Parathyroid adenoma (tissue), 2 donors: ENCODE data around the gene PHF21B.

Experiments used
- H2AFZ ChIP-seq: fragments of 300-600 bp; sonication (generic); one replicate; pipeline ENCODE4 v1.7.0; 2017; ENCODE audit warnings: antibody characterized with exemption, mild to moderate bottlenecking
- H3K27ac ChIP-seq: fragments of 300-600 bp; sonication (generic); one replicate; pipeline ENCODE4 v1.7.0; 2017
- H3K27me3 ChIP-seq: fragments of 300-600 bp; sonication (generic); one replicate; pipeline ENCODE4 v1.7.0; 2017; ENCODE audit warnings: low read length; ENCODE audit not compliant: control insufficient read depth, insufficient read depth
- H3K36me3 ChIP-seq: fragments of 300-600 bp; sonication (generic); one replicate; pipeline ENCODE4 v1.7.0; 2017; ENCODE audit warnings: low read length; ENCODE audit not compliant: control insufficient read depth, insufficient read depth
- H3K4me1 ChIP-seq: fragments of 300-600 bp; sonication (generic); one replicate; pipeline ENCODE4 v1.7.0; 2017; ENCODE audit warnings: control low read depth
- H3K4me2 ChIP-seq: fragments of 300-600 bp; sonication (generic); one replicate; pipeline ENCODE4 v1.7.0; 2017; ENCODE audit warnings: low read length
- H3K4me3 ChIP-seq: fragments of 300-600 bp; sonication (generic); one replicate; pipeline ENCODE4 v1.7.0; 2017; ENCODE audit warnings: low read depth, low read length
- H3K79me2 ChIP-seq: fragments of 300-600 bp; sonication (generic); one replicate; pipeline ENCODE4 v1.7.0; 2017; ENCODE audit warnings: control low read depth
- H3K9ac ChIP-seq: fragments of 300-600 bp; sonication (generic); one replicate; pipeline ENCODE4 v1.7.0; 2017; ENCODE audit warnings: mild to moderate bottlenecking
- H3K9me3 ChIP-seq: fragments of 300-600 bp; sonication (generic); one replicate; pipeline ENCODE4 v1.7.0; 2017; ENCODE audit warnings: low read length; ENCODE audit not compliant: control insufficient read depth
- TF ChIP-seq, protein P1 (sequence below): fragments of 300-600 bp; sonication (generic); IDR thresholded peaks from one replicate; pipeline ENCODE4 v1.7.0; 2017; ENCODE audit warnings: antibody characterized with exemption, mild to moderate bottlenecking
- donor health status: primary hyperparathyroidism.

Gene PHF21B

DNA sequence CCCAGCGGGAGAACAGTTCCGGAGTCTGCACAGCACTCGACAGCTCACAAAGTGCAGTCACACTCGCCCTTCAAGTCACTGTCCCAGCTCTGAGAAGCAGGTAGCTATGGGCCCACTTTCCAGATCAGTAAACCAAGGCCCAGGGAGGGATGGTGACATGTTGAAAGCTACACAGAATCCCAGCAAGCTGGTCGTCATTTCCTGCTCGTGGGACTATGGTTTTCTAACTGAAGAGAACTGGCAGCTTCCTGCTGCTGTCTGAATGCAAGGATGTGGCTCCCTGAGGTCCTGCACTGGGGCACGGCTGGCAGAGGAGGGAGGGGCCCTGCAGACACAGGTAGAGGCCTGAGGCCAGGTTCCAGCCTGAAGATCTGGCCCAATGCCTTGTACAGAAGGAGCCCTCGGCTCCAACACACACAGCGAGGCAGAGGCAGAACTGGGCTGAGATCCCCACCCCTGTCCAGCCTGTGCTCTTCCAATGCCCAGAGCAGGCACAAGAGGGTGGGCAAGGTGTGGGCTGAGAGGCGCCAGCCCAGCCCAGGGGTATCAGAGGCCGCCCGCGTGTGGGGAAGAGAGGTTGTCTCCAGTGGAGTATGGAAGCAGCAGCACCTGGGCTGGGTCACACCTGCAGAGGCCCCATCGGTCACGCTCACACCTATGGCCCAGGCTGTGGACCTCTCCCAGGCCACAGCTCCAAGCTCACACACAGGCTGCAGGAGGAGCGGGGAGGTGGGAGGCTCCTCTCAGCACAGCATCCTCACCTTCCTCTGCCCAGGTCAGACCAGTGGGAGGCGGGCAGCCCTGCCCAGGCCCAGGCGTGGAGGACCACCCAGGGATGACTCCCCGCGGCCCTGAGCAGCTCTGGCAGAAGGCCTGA lies 119.2 kb downstream of the PHF21B start:
- H3K27ac ChIP-seq: no peak overlapping the region
- H3K4me3 ChIP-seq: no peak overlapping the region
- H3K27me3 ChIP-seq: no peaks in the 10 kb centered on the region
- H3K4me2 ChIP-seq: no peak overlapping the region
- TF ChIP-seq, protein P1, sequence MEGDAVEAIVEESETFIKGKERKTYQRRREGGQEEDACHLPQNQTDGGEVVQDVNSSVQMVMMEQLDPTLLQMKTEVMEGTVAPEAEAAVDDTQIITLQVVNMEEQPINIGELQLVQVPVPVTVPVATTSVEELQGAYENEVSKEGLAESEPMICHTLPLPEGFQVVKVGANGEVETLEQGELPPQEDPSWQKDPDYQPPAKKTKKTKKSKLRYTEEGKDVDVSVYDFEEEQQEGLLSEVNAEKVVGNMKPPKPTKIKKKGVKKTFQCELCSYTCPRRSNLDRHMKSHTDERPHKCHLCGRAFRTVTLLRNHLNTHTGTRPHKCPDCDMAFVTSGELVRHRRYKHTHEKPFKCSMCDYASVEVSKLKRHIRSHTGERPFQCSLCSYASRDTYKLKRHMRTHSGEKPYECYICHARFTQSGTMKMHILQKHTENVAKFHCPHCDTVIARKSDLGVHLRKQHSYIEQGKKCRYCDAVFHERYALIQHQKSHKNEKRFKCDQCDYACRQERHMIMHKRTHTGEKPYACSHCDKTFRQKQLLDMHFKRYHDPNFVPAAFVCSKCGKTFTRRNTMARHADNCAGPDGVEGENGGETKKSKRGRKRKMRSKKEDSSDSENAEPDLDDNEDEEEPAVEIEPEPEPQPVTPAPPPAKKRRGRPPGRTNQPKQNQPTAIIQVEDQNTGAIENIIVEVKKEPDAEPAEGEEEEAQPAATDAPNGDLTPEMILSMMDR: no peak
- no peak overlapping the region for H3K9ac ChIP-seq
- H3K9me3 ChIP-seq: no peaks in the 10 kb centered on the region
- H3K36me3 ChIP-seq: no peaks in the 10 kb centered on the region
- no peaks in the 10 kb centered on the region for H3K4me1 ChIP-seq
- no peak overlapping the region for H2AFZ ChIP-seq
- no peaks in the 10 kb centered on the region for H3K79me2 ChIP-seq

DNA sequence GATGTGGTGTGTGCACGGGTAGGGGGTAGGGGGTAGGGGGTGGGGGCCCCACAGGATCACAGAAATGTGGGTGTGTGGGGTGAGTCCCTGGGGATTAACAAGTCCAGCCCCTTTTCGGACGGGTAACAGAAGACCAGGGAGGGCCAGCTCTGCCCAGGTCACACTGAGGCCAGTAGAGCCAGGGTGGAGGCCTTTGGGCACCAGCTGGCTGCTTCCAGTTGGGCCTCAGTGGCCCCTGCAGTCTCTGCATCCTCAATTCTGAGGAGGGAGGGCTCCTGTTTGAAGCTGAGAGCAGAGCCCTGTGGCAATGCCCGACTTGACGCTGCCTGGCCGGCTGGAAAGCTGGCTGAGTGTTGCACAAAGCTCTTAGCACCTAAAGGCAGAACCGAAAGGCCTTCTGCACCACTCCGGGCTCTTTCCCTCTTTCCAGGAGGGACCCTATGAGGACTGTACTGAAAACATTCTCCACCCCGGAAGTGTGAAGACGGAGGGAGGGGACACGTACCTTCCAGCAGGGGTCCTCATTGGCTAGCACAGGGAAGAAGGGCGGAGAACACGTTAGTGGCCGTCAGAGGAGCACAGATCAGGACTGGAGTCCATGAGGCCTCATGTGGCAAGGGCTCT lies 120.4 kb downstream of the PHF21B start:
- no peak overlapping the region for H3K4me2 ChIP-seq
- TF ChIP-seq, protein P1: no peak
- H2AFZ ChIP-seq: no peak overlapping the region
- no peak overlapping the region for H3K27ac ChIP-seq
- H3K79me2 ChIP-seq: no peaks in the 10 kb centered on the region
- no peak overlapping the region for H3K4me3 ChIP-seq
- no peaks in the 10 kb centered on the region for H3K27me3 ChIP-seq
- no peaks in the 10 kb centered on the region for H3K4me1 ChIP-seq
- H3K9ac ChIP-seq: no peak overlapping the region
- no peaks in the 10 kb centered on the region for H3K9me3 ChIP-seq
- H3K36me3 ChIP-seq: no peaks in the 10 kb centered on the region

DNA sequence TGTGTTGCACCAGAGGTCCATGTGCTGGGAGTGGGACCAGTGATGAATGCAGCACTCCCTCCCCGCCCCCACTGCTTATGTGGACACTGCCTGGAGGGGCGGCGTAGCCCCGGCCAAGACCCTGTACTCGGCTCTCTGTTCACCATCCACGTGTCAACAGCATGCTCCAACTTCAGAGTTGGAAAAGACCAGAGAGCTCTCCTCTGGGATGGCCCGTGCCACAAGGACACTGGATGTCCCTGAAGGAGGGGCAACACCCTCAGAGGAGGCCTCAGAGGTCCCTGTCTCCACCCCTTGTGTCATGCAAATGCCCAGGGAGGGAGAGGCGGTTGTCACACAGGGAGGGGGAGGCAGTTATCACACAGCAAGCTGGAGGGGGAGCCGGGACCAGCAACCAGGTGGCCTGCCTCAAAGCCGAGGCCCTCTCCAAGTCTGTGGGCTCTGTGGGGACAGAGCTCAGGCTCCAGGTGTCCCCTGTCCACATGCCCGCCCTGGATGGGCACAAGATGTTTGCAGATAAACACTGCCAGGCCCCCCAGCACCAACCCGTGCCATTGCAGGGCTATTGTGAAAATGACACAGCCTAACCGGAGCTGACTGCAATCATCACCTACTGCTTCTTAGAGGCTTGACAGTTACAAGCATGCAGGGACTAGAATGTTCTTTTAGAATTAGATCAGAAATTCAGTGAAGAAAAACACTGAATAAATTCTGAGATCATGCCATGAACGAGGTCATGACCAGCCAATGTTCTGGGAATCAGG lies 121.1 kb downstream of the PHF21B start:
- H3K27ac ChIP-seq: no peak overlapping the region
- no peak overlapping the region for H3K4me3 ChIP-seq
- H3K79me2 ChIP-seq: no peaks in the 10 kb centered on the region
- no peaks in the 10 kb centered on the region for H3K36me3 ChIP-seq
- no peak overlapping the region for H2AFZ ChIP-seq
- TF ChIP-seq, protein P1: no peak
- H3K27me3 ChIP-seq: no peaks in the 10 kb centered on the region
- H3K4me2 ChIP-seq: no peak overlapping the region
- no peak overlapping the region for H3K9ac ChIP-seq
- H3K4me1 ChIP-seq: no peaks in the 10 kb centered on the region
- no peaks in the 10 kb centered on the region for H3K9me3 ChIP-seq

DNA sequence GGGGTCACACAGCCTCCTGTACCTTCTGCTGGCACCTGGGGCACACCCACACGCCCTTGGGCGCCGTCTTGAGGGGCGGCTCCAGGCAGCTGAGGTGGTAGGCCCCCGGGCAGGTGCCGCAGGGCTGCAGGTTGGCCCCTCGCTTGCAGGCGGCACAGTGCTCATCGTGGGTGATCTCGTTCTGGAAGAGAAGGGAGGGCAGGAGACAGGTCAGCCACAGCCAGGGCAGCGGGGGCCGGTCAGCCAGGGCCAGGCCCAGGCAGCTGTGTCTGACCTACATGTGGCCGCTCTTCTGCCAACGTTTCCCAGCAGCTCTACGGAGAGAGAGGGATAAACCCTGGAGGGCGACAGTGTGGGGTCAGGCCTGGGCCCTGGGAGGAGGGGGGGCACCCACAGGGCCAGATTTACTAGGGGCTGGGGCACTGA lies 121.9 kb downstream of the PHF21B start:
- no peaks in the 10 kb centered on the region for H3K27me3 ChIP-seq

More for the DNA sequence above, 121.9 kb downstream of the PHF21B start:
- Histone ChIP-seq H3K4me1 (no peaks in the 10 kb centered on the region), H2AFZ (no peak overlapping the region), H3K27ac (no peak overlapping the region), H3K9ac (no peak overlapping the region), H3K9me3 (no peaks in the 10 kb centered on the region), H3K4me3 (no peak overlapping the region), H3K4me2 (no peak overlapping the region), H3K36me3 (no peaks in the 10 kb centered on the region), H3K79me2 (no peaks in the 10 kb centered on the region)
- TF ChIP-seq, protein P1: no peak
